Measurements from ENCODE around the gene FAF1.

Gene FAF1

GRCh38 chr1:50978852-50979781 is 19.1 kb upstream of the FAF1 start:
- Histone ChIP-seq H3K9me3 (ENCODE audit: control insufficient read depth in 2 of 2, low read length in 2 of 2) (no peaks in the 10 kb centered on the region), H3K9ac (ENCODE audit: low read depth in 1 of 2, low read length in 2 of 2) (peak overlapping the region; percentile 74 to 92), H3K27ac (ENCODE audit: low read depth in 2 of 2, low read length in 2 of 2) (peak overlapping the region; percentile 89), H3K4me1 (ENCODE audit: control insufficient read depth in 2 of 2, insufficient read depth in 2 of 2, low read length in 2 of 2) (peaks cover 4 to 5% of the 10 kb centered on the region in 2 donors), H3K27me3 (ENCODE audit: control insufficient read depth in 2 of 2, insufficient read depth in 2 of 2, low read length in 2 of 2) (no peaks in the 10 kb centered on the region), H3K36me3 (ENCODE audit: control insufficient read depth in 2 of 2, insufficient read depth in 2 of 2, low read length in 2 of 2) (no peaks in the 10 kb centered on the region), H3K4me3 (ENCODE audit: low read length in 2 of 2) (peak overlapping the region; percentile 85 to 97)

- H3K4me3 ChIP-seq (ENCODE audit: low read length in 2 of 2) = peak overlapping the region; percentile 85 to 97
- peak overlapping the region; percentile 89 for H3K27ac ChIP-seq (ENCODE audit: low read depth in 2 of 2, low read length in 2 of 2)
- no peaks in the 10 kb centered on the region for H3K27me3 ChIP-seq (ENCODE audit: control insufficient read depth in 2 of 2, insufficient read depth in 2 of 2, low read length in 2 of 2)
- H3K36me3 ChIP-seq (ENCODE audit: control insufficient read depth in 2 of 2, insufficient read depth in 2 of 2, low read length in 2 of 2) = no peaks in the 10 kb centered on the region
- no peaks in the 10 kb centered on the region for H3K9me3 ChIP-seq (ENCODE audit: control insufficient read depth in 2 of 2, low read length in 2 of 2)
- peak overlapping the region; percentile 74 to 92 for H3K9ac ChIP-seq (ENCODE audit: low read depth in 1 of 2, low read length in 2 of 2)
- peaks cover 4 to 5% of the 10 kb centered on the region in 2 donors for H3K4me1 ChIP-seq (ENCODE audit: control insufficient read depth in 2 of 2, insufficient read depth in 2 of 2, low read length in 2 of 2)
Observed at GRCh38 chr1:50978144-50978851, 18.2 kb upstream of the FAF1 start.

GRCh38 chr1:50977575-50978143 is 17.6 kb upstream of the FAF1 start:
- peak overlapping the region; percentile 74 to 92 for H3K9ac ChIP-seq (ENCODE audit: low read depth in 1 of 2, low read length in 2 of 2)
- no peaks in the 10 kb centered on the region for H3K27me3 ChIP-seq (ENCODE audit: control insufficient read depth in 2 of 2, insufficient read depth in 2 of 2, low read length in 2 of 2)
- H3K4me3 ChIP-seq (ENCODE audit: low read length in 2 of 2) = peak overlapping the region; percentile 85 to 97
- H3K27ac ChIP-seq (ENCODE audit: low read depth in 2 of 2, low read length in 2 of 2) = peak overlapping the region; percentile 89
- H3K9me3 ChIP-seq (ENCODE audit: control insufficient read depth in 2 of 2, low read length in 2 of 2) = no peaks in the 10 kb centered on the region
- no peaks in the 10 kb centered on the region for H3K36me3 ChIP-seq (ENCODE audit: control insufficient read depth in 2 of 2, insufficient read depth in 2 of 2, low read length in 2 of 2)
- peaks cover 4 to 8% of the 10 kb centered on the region in 2 donors for H3K4me1 ChIP-seq (ENCODE audit: control insufficient read depth in 2 of 2, insufficient read depth in 2 of 2, low read length in 2 of 2)

- Histone ChIP-seq H3K9ac (ENCODE audit: low read depth in 1 of 2, low read length in 2 of 2) (peak overlapping the region; percentile 71 to 92), H3K27ac (ENCODE audit: low read depth in 2 of 2, low read length in 2 of 2) (peak overlapping the region; percentile 81 to 89), H3K27me3 (ENCODE audit: control insufficient read depth in 2 of 2, insufficient read depth in 2 of 2, low read length in 2 of 2) (no peaks in the 10 kb centered on the region), H3K4me1 (ENCODE audit: control insufficient read depth in 2 of 2, insufficient read depth in 2 of 2, low read length in 2 of 2) (peaks cover 4 to 8% of the 10 kb centered on the region in 2 donors), H3K36me3 (ENCODE audit: control insufficient read depth in 2 of 2, insufficient read depth in 2 of 2, low read length in 2 of 2) (no peaks in the 10 kb centered on the region), H3K9me3 (ENCODE audit: control insufficient read depth in 2 of 2, low read length in 2 of 2) (no peaks in the 10 kb centered on the region), H3K4me3 (ENCODE audit: low read length in 2 of 2) (peak overlapping the region; percentile 73 to 97)
Observed at GRCh38 chr1:50976890-50977574, 17.0 kb upstream of the FAF1 start.

- Histone ChIP-seq H3K27me3 (ENCODE audit: control insufficient read depth in 2 of 2, insufficient read depth in 2 of 2, low read length in 2 of 2) (no peaks in the 10 kb centered on the region), H3K27ac (ENCODE audit: low read depth in 2 of 2, low read length in 2 of 2) (peak overlapping the region; percentile 81 to 89), H3K36me3 (ENCODE audit: control insufficient read depth in 2 of 2, insufficient read depth in 2 of 2, low read length in 2 of 2) (no peaks in the 10 kb centered on the region), H3K9me3 (ENCODE audit: control insufficient read depth in 2 of 2, low read length in 2 of 2) (no peaks in the 10 kb centered on the region), H3K4me3 (ENCODE audit: low read length in 2 of 2) (peak overlapping the region; percentile 73 to 97), H3K9ac (ENCODE audit: low read depth in 1 of 2, low read length in 2 of 2) (peak overlapping the region in 1 of 2 donors; percentile 71), H3K4me1 (ENCODE audit: control insufficient read depth in 2 of 2, insufficient read depth in 2 of 2, low read length in 2 of 2) (peaks cover 4 to 8% of the 10 kb centered on the region in 2 donors)
Observed at GRCh38 chr1:50976111-50976889, 16.2 kb upstream of the FAF1 start.

GRCh38 chr1:50975436-50975835 is 15.4 kb upstream of the FAF1 start:
- H3K9me3 ChIP-seq (ENCODE audit: control insufficient read depth in 2 of 2, low read length in 2 of 2) = no peaks in the 10 kb centered on the region
- no peak overlapping the region for H3K9ac ChIP-seq (ENCODE audit: low read depth in 1 of 2, low read length in 2 of 2)
- H3K4me1 ChIP-seq (ENCODE audit: control insufficient read depth in 2 of 2, insufficient read depth in 2 of 2, low read length in 2 of 2) = peaks cover 4 to 8% of the 10 kb centered on the region in 2 donors
- H3K27ac ChIP-seq (ENCODE audit: low read depth in 2 of 2, low read length in 2 of 2) = no peak overlapping the region
- H3K36me3 ChIP-seq (ENCODE audit: control insufficient read depth in 2 of 2, insufficient read depth in 2 of 2, low read length in 2 of 2) = no peaks in the 10 kb centered on the region
- no peaks in the 10 kb centered on the region for H3K27me3 ChIP-seq (ENCODE audit: control insufficient read depth in 2 of 2, insufficient read depth in 2 of 2, low read length in 2 of 2)
- H3K4me3 ChIP-seq (ENCODE audit: low read length in 2 of 2) = no peak overlapping the region

GRCh38 chr1:50974618-50974935 is 14.5 kb upstream of the FAF1 start:
- Histone ChIP-seq H3K9me3 (ENCODE audit: control insufficient read depth in 2 of 2, low read length in 2 of 2) (no peaks in the 10 kb centered on the region), H3K4me3 (ENCODE audit: low read length in 2 of 2) (no peak overlapping the region), H3K36me3 (ENCODE audit: control insufficient read depth in 2 of 2, insufficient read depth in 2 of 2, low read length in 2 of 2) (no peaks in the 10 kb centered on the region), H3K27ac (ENCODE audit: low read depth in 2 of 2, low read length in 2 of 2) (no peak overlapping the region), H3K4me1 (ENCODE audit: control insufficient read depth in 2 of 2, insufficient read depth in 2 of 2, low read length in 2 of 2) (peaks cover 7 to 8% of the 10 kb centered on the region in 2 donors), H3K9ac (ENCODE audit: low read depth in 1 of 2, low read length in 2 of 2) (no peak overlapping the region), H3K27me3 (ENCODE audit: control insufficient read depth in 2 of 2, insufficient read depth in 2 of 2, low read length in 2 of 2) (no peaks in the 10 kb centered on the region)

- Histone ChIP-seq H3K9me3 (ENCODE audit: control insufficient read depth in 2 of 2, low read length in 2 of 2) (no peaks in the 10 kb centered on the region), H3K27me3 (ENCODE audit: control insufficient read depth in 2 of 2, insufficient read depth in 2 of 2, low read length in 2 of 2) (no peaks in the 10 kb centered on the region), H3K9ac (ENCODE audit: low read depth in 1 of 2, low read length in 2 of 2) (peak overlapping the region in 1 of 2 donors; percentile 3), H3K27ac (ENCODE audit: low read depth in 2 of 2, low read length in 2 of 2) (no peak overlapping the region), H3K4me1 (ENCODE audit: control insufficient read depth in 2 of 2, insufficient read depth in 2 of 2, low read length in 2 of 2) (peaks cover 6 to 8% of the 10 kb centered on the region in 2 donors), H3K4me3 (ENCODE audit: low read length in 2 of 2) (no peak overlapping the region), H3K36me3 (ENCODE audit: control insufficient read depth in 2 of 2, insufficient read depth in 2 of 2, low read length in 2 of 2) (no peaks in the 10 kb centered on the region)
Observed at GRCh38 chr1:50973875-50974617, 14.0 kb upstream of the FAF1 start.

- no peaks in the 10 kb centered on the region for H3K27me3 ChIP-seq (ENCODE audit: control insufficient read depth in 2 of 2, insufficient read depth in 2 of 2, low read length in 2 of 2)
- H3K4me3 ChIP-seq (ENCODE audit: low read length in 2 of 2) = no peak overlapping the region
- no peaks in the 10 kb centered on the region for H3K36me3 ChIP-seq (ENCODE audit: control insufficient read depth in 2 of 2, insufficient read depth in 2 of 2, low read length in 2 of 2)
- H3K4me1 ChIP-seq (ENCODE audit: control insufficient read depth in 2 of 2, insufficient read depth in 2 of 2, low read length in 2 of 2) = peaks cover 2 to 5% of the 10 kb centered on the region in 2 donors
- no peaks in the 10 kb centered on the region for H3K9me3 ChIP-seq (ENCODE audit: control insufficient read depth in 2 of 2, low read length in 2 of 2)
- no peak overlapping the region for H3K27ac ChIP-seq (ENCODE audit: low read depth in 2 of 2, low read length in 2 of 2)
- no peak overlapping the region for H3K9ac ChIP-seq (ENCODE audit: low read depth in 1 of 2, low read length in 2 of 2)
Observed at GRCh38 chr1:50973255-50973654, 13.2 kb upstream of the FAF1 start.
